Stimulated activated CD4-positive, alpha-beta T cell treated with anti-CD3 and anti-CD28 coated beads, Interleukin-12 subunit alpha, Interleukin-12 subunit beta, amount 100 ng/mL, for 48 hours (primary cell): ENCODE measurements around the gene RHOT1.
"Not testable (repeated sequence)": the region's sequence is repeated elsewhere in the genome, so short reads cannot be mapped to it uniquely, and the experiment has no call there.

Source experiments
- DNase-seq, 3 donors: peaks; one replicate each; pipeline ENCODE4 v3.0.0-alpha.2; 2020; ENCODE audit warnings: low read depth in 2 of 3, low spot score in 1 of 3

Gene RHOT1

DNA sequence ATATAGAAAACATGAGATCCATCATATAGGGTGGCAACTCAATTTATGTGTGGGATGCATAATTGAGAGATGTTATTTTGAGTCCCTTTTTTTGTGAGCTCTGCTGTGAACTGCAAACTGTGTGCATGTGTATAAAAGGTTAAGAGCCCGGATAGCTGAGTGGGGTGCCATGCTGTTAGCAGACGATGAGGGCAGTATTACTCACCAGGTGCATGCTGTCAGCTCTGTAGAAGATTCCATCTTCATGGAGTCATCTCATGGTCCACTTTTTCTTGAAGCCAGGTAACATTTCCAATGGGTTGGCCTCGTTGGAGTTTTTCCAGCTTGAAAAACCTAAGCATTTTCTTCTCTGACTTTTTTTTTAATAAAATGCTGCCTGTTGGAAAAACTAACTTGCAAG, 80.3 kb downstream of the RHOT1 start:
- DNase-seq: no peak

DNA sequence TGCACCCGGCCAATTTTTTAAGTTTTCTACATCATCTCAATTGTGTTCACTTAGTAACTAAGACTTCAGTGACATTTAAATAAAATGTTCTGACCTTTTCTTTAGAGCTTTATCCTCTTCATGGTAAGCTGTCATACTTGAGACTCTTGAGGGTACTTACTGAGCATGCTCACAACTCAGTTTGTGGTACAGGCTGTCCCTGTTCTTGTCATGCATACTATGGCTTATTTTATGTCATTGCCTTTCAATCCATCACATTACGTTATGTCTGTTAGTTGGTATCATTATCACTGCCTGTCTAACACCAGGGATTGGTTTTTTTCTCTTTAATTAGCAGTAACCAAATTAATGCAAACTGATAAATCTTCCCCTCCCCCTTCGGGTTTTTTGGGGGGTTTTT, 81.4 kb downstream of the RHOT1 start:
- DNase-seq: no peak

GRCh38 chr17:32226886-32227285, 84.6 kb downstream of the RHOT1 start:
- no peak for DNase-seq

- DNase-seq: no peak
Observed at GRCh38 chr17:32227910-32228309, 85.6 kb downstream of the RHOT1 start.

DNA sequence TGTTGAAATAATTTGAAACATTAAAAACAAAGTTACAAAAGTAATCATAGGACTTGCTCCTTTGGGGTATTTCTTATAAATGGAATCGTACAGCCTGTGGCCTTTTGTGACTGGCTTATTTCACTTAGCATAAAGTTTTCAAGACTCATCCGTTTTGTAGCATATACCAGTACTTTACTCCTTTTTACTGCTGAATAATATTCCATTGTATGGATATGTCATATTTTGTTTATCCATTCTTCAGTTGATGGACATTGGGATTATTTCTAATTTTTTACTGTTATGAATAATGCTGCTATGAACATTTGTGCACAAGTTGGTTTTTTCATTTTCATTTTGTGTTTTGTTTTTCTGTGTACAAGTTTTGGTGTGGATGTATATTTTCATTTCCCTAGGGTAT, 93.3 kb downstream of the RHOT1 start:
- no peak for DNase-seq

GRCh38 chr17:32239456-32239855, 97.2 kb downstream of the RHOT1 start:
- no peak for DNase-seq

DNA sequence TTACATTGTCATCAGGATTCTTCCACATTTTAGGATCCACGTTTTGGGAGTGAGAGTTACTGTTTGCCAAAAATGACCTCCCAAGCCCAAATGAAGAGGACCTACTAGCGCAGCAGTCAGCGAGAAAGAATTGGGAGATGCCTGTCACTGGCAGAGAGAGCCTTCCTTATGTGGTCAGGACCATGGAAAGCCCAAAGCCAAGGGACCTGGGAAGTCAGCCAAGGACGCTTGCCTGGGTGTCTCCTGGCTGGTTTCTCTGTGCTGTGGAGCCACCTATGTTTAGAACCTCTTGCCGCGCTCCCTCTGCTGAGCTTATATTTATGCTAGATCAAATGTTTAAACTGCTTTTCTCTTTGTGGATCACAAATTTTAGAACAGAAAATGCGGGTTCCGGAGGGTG, 98.4 kb downstream of the RHOT1 start:
- DNase-seq: no peak

DNA sequence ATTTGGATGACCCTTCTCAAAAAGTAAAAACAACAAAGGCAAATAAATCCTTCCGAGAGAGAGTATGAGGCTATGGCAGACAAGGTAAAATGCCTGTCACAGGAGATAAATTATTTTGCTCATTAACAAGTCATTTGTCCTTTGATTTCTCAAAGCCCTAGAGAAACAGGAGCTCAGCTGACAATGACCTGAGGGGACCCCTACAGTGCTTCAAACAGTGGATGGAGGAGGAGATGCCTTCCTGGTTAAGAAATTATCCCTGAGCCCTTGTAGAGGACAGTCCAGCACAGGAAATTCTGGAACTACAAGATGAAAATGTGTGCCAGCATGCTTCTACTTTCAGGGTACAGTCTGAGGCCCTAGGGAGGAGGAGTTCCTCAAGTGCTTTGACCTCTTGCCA, 99.3 kb downstream of the RHOT1 start:
- no peak for DNase-seq

- no peak for DNase-seq
Observed at GRCh38 chr17:32249475-32249874, 107.2 kb downstream of the RHOT1 start.

- DNase-seq: peak; percentile 52 to 83 (median 59)
Observed at GRCh38 chr17:32253117-32253611, 110.9 kb downstream of the RHOT1 start.

DNA sequence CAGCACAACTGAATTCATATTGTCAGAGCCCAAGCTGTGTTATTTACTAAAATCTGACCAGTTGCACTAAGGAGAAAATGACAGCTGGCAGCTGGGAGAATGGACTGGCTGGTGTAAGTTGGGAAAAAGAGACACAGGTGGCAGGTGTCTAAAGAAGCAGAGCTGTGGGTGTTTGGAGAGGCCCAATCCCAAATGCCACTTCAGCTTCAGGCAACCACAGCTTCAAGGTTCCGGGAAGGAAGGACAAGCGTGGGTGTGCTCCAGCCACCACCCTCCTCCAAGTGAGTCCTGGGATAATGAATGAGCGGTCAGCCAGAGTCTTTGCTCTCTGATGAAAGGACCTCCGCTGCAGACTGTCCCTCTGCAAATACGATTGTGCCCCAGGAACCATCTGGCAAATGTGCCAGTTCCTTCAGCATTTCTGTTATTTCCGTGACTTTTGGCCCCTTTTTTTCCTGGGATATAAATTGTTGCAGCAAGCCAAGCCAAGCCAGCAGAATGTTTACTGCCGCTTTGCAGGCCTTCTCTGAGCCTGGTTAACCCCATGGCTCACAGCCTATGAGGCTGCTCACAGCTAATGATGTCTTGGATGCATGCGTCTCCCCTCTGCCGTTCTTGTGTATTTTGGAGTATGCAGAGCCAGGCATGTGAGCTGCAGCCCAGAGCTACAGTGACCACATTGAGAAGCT, 113.9 kb downstream of the RHOT1 start:
- DNase-seq: no peak

GRCh38 chr17:32256701-32257019, 114.4 kb downstream of the RHOT1 start:
- no peak for DNase-seq

DNA sequence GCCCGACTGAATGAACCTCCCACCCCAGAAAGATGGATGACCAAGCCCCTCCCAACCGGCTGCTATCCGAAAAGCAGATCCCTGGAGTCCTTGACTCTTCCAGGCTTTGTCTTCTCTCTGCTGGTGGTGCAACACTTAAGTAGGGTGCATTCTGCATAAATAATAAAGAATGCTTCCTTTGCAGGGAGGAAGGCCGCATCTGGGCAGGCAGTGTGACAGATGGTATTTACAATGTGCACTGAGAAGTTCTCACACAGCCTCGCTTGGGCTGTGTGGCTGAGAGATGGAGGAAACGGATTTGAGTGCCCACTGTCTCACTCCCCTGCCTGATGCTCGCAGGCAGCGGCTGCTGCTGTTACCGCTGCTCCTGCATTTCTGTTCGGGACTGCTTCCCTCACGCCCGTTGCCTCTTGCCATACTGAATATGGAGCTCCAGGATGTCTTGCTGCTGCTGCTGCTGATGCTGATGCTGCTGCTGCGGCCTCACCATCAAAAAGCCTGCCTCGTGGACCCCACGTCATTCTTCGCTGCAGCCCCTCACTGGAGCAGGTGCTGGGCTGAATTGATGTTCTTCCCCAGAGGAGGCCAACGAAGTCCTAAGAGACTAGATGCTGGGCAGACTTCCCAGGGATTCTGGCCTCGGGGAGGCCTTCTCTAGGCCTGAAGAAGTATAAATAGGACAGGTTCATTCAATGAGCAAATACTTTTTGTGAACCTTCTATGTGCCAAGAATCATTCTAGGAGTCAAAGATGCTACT, 116.3 kb downstream of the RHOT1 start:
- no peak for DNase-seq

DNA sequence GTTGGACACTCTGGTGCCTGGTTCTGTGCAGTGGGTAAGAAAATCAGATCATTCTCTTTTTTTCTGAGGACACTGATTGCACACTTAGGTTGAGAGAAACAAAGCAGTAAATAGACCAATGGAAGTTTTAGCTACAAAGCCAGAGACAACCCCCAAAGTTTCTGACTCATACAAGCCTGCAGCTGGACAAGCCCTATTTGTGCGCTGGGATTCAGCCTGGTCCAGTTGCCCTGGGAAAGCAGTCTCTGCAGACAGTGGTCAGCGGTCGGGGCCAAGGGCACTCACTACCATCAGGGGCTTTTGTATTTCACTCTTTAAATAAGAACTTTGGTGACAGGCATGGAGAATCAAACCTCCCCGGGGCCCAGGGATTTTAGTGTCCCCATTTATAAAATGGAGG, 117.3 kb downstream of the RHOT1 start:
- no peak for DNase-seq

DNA sequence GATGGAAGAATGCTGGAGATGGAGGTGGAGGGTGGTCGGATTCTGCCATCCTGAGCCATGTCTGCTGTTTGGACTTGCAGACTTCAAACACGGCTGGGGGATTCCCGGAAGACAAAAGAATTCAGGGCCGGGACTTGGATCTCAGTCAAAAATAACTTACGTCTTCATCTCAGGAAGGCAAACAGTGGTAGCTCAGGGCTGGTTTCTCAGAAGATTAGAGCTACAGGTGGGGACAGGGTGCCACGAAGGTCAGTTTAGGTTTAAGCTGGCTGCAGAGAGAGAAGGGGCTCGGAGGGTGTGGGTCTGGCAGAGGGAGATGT, 119.1 kb downstream of the RHOT1 start:
- no peak for DNase-seq

- DNase-seq: no peak
Observed at GRCh38 chr17:32261936-32262510, 119.7 kb downstream of the RHOT1 start.

DNA sequence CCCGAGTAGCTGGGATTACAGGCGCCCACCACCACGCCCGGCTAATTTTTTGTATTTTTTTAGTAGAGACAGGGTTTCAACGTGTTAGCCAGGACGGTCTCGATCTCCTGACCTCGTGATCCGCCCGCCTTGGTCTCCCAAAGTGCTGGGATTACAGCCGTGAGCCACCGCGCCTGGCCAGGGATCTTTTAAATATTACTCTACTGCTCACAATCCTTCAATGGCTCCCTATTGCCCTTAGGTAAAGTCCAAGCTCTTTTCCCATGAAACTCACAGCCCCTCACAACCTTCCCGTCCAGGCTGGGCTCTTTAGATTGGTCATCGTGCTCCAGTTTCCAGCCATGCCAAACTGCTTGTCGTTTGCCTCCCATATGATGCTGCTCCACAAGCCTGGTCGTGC, 121.2 kb downstream of the RHOT1 start:
- DNase-seq: not testable (repeated sequence)

DNA sequence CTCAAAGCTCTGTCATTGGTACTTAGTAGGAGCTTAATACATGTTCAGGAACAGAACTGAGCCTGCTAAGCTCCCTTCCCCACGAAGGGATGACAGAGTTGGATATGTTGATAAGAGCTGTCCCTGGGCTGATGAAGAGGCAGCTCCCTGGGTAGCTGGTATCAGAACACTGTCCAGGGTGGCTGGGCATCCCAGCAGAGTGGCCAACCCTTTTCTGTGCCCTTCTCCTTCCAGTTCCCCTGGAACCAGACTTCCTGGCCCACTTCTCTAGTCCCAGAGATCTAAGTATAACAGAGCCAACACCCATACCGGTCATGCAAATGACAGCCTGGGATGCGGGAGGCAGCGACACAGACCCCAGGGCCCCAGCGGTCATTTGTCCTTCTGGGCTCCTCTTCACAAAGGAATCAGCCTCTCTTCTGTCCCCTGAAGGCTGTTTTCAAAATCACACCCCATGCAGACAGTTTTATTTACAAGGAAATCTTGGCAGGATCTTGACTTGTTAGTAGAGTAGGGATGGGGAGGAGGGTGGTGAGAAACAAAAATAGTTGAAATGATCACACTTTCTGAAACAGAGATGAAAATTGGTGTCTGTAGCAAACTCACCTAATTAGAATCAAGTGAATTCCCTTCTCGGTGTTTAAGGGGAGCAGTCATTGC, 122.0 kb downstream of the RHOT1 start:
- DNase-seq: no peak

- no peak for DNase-seq
Observed at GRCh38 chr17:32264823-32265191, 122.5 kb downstream of the RHOT1 start.

- DNase-seq: no peak
Observed at GRCh38 chr17:32265192-32265923, 123.1 kb downstream of the RHOT1 start, which contains the start of gene RHBDL3. Gene RHBDL3, plus strand, starts transcription at chr17:32265832. Its CDS starts 358 bp downstream, at chr17:32266190.

DNA sequence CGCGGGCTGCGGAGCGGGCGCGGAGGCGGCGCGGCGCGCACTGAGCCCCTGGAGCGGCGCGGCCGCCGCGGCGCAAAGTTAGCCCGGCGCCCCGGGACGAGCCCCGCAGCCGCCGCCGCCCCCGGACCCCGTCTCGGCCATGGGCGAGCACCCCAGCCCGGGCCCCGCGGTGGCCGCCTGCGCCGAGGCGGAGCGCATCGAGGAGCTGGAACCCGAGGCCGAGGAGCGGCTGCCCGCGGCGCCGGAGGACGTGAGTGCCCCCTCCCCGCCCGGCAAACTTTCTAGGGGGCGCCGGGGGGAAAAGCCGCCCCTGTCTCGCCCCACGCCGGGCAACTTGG, 123.7 kb downstream of the RHOT1 start:
- DNase-seq: no peak
